ENCODE data around the gene SYNDIG1.

The SYNDIG1 gene

DNA sequence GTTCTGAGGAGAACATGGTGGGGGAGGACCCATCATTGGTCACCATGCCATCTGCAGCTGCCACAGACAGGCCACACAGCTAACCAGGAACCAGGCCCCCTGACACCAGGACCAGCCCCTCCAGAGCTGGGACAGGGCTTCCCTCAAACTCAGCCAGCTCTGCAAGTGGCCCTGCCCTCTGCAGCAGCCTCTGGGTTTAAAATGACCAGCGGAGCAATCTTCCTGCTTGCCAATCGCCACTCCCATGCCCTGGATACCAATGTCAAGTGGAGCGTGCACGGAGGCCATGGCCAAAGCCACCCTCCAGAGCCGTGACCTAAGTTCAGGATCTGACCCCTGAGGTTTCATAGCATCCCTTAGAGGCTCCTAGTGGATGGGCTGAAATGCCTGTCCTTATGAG lies 199.4 kb downstream of the SYNDIG1 start:
- TF ChIP-seq EZH2 (IDR thresholded peaks at IDR 0.05) (no peak), FOXP2 (optimal IDR thresholded peaks at IDR 0.05; ENCODE audit: control extremely low read depth, extremely low read length, insufficient read depth) (no peak), POLR2AphosphoS5 (IDR thresholded peaks at IDR 0.05; ENCODE audit: borderline replicate concordance, low read depth, low read length) (no peak)
- no peak for DNase-seq (ENCODE audit: low read depth, low spot score)
- no peak overlapping the region for H3K27ac ChIP-seq
- H3K9me3 ChIP-seq (ENCODE audit: low read depth, low read length) = no peaks in the 10 kb centered on the region
- no peaks in the 10 kb centered on the region for H3K36me3 ChIP-seq (ENCODE audit: insufficient read depth, low read length)
- H3K9ac ChIP-seq (ENCODE audit: insufficient read length) = no peak overlapping the region
- no peak overlapping the region for H3K4me3 ChIP-seq

DNA sequence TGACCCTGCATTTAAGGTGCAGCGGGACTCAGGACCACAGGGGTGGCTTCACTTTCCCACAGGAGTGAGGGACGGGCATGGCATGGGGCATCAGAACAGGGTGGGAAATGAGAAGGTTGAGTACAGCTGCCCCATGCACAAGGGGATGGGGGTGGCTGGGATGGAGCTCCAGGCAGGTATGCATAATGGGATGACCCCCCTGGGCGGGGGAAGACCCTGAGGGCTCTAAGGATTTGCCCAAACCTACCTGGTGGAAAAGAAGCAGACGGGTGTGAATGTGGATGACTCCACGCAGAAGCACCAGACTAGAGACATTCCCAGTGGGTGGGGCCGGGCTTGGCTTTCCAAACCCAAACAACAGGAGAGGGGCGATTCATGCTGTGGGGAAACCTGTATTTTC lies 200.3 kb downstream of the SYNDIG1 start:
- H3K27ac ChIP-seq = no peak overlapping the region
- H3K36me3 ChIP-seq (ENCODE audit: insufficient read depth, low read length) = no peaks in the 10 kb centered on the region
- no peak overlapping the region for H3K4me3 ChIP-seq
- TF ChIP-seq FOXP2 (optimal IDR thresholded peaks at IDR 0.05; ENCODE audit: control extremely low read depth, extremely low read length, insufficient read depth) (no peak), POLR2AphosphoS5 (IDR thresholded peaks at IDR 0.05; ENCODE audit: borderline replicate concordance, low read depth, low read length) (no peak), EZH2 (IDR thresholded peaks at IDR 0.05) (no peak)
- no peak for DNase-seq (ENCODE audit: low read depth, low spot score)
- no peaks in the 10 kb centered on the region for H3K9me3 ChIP-seq (ENCODE audit: low read depth, low read length)
- H3K9ac ChIP-seq (ENCODE audit: insufficient read length) = no peak overlapping the region

DNA sequence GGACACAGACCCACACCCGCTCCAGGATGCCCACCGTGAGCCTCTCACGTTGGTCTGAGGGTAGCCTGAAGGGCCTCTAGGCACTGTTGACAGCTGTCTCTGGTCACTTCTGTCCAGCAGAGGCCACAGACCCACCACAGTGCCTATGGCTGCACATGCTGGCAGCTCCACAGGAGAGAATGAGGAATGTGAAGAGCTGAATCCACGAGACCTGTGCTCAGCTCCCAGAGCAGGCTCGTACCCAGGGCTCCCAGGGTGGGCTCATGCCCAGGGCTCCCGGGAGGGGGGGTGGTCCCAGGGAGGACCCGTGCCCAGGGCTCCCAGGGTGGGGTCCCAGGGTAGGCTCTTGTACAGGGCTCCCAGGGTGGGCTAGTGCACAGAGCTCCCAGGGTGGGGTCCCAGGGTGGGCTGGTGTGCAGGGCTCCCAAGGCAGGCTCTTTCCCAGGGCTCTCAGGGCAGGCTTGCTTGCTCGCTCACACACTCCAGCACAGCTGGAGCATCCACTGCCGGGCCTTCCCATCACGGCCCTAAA lies 201.0 kb downstream of the SYNDIG1 start:
- Histone ChIP-seq H3K27ac (no peak overlapping the region), H3K9ac (ENCODE audit: insufficient read length) (no peak overlapping the region), H3K9me3 (ENCODE audit: low read depth, low read length) (no peaks in the 10 kb centered on the region), H3K4me3 (no peak overlapping the region), H3K36me3 (ENCODE audit: insufficient read depth, low read length) (no peaks in the 10 kb centered on the region)
- TF ChIP-seq FOXP2 (optimal IDR thresholded peaks at IDR 0.05; ENCODE audit: control extremely low read depth, extremely low read length, insufficient read depth) = no peak
- no peak for DNase-seq (ENCODE audit: low read depth, low spot score)

DNA sequence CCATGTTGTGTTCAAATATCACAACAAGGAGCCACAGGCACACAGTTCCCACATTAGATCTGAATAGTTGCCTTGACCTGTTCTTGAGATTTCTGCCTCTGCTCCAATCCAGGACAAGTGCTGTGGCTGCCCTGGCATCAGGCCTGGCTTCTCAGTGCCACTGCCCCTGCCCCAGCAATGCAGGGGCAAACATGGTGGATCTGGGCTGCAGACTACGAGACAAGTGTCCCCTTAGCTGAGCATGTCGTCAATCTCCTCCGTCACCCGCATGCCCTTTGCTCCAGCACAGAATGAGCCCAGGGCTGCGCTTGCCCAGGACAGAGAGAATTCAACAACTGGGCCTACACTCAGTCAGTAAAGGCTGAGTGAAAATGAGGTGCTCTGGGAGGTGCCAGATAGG lies 201.6 kb downstream of the SYNDIG1 start:
- Histone ChIP-seq H3K36me3 (ENCODE audit: insufficient read depth, low read length) (no peaks in the 10 kb centered on the region), H3K9me3 (ENCODE audit: low read depth, low read length) (no peaks in the 10 kb centered on the region), H3K4me3 (no peak overlapping the region), H3K9ac (ENCODE audit: insufficient read length) (no peak overlapping the region), H3K27ac (no peak overlapping the region)
- no peak for DNase-seq (ENCODE audit: low read depth, low spot score)
- no peak for TF ChIP-seq FOXP2 (optimal IDR thresholded peaks at IDR 0.05; ENCODE audit: control extremely low read depth, extremely low read length, insufficient read depth)
- TF ChIP-seq POLR2AphosphoS5 (IDR thresholded peaks at IDR 0.05; ENCODE audit: borderline replicate concordance, low read depth, low read length) = no peak
- no peak for TF ChIP-seq EZH2 (IDR thresholded peaks at IDR 0.05)

DNA sequence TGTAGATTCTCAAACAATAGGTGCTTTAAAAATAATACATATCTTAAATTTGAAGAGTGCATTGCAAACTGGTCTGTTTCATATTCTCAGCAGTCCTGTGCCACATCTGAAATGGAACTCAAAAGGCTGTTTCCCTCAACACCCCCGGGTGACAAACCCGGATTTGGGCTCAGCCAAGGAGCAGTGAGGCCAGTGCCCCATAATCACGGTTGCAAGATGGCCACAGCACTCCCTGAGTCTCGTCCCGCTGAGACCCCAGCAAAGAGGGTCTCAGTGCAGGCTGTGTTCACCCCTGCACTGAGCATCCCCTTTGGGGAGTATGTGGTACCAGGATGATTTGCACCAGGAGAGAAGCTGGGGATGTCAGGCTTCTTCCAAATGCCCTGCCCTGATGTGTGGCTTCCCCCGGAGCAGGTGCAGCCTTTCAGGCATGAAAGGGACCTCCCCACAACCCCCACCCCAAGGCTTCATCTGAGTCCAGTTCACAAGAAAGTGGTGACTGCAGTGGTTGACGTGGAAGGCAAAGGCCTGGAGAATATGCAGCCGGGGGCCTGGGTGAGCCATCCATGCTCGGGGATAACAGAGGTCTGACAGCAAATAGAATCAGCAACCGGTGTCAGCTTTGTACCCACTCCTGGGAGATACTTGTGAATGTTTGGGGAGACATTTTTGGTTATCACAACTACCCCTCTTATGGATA lies 202.9 kb downstream of the SYNDIG1 start:
- H3K9me3 ChIP-seq (ENCODE audit: low read depth, low read length) = no peaks in the 10 kb centered on the region
- DNase-seq (ENCODE audit: low read depth, low spot score) = no peak
- no peak overlapping the region for H3K27ac ChIP-seq
- no peak overlapping the region for H3K9ac ChIP-seq (ENCODE audit: insufficient read length)
- no peaks in the 10 kb centered on the region for H3K36me3 ChIP-seq (ENCODE audit: insufficient read depth, low read length)
- TF ChIP-seq POLR2AphosphoS5 (IDR thresholded peaks at IDR 0.05; ENCODE audit: borderline replicate concordance, low read depth, low read length) (no peak), FOXP2 (optimal IDR thresholded peaks at IDR 0.05; ENCODE audit: control extremely low read depth, extremely low read length, insufficient read depth) (no peak), EZH2 (IDR thresholded peaks at IDR 0.05) (no peak)
- H3K4me3 ChIP-seq = no peak overlapping the region

DNA sequence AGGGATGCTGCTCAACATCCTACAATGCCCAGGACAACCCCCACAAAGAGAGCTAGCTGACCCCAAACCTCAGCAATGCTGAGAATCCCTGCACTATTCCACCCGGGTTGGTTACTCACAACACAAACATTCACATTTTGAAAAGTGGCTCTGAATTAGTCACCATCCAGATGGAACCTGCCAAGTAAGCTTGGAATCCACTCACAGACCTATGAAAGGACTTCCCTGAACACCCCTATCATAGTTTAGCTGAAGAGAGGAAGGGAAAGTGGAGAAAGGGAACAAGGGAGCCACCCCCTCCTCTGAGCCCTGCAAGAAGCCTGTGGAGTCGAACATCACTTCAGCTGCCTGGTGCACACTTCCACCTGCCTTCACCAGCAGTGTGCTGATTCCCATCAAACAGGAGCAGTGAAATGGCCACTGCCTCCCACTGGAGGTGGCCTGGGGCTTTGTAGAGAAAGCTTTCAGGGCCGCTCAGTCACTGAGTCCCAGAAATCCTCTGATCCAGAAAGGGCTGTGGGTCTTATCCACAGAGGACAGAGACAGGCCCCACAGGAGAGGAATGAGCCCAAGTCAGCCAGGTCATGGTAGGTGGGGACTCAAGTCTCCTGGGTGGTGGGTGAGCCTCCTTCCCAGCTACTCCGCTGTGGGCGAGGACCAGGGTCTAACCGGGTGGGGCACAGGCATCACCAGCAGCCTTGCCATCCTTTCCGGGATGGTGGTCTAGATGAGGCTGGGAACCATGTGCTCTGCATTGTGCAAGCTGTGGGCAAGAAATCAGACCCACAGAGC lies 203.7 kb downstream of the SYNDIG1 start:
- Histone ChIP-seq H3K27ac (no peak overlapping the region), H3K9me3 (ENCODE audit: low read depth, low read length) (no peaks in the 10 kb centered on the region), H3K9ac (ENCODE audit: insufficient read length) (no peak overlapping the region), H3K4me3 (no peak overlapping the region), H3K36me3 (ENCODE audit: insufficient read depth, low read length) (no peaks in the 10 kb centered on the region)
- DNase-seq (ENCODE audit: low read depth, low spot score) = no peak
- no peak for TF ChIP-seq EZH2 (IDR thresholded peaks at IDR 0.05)
- no peak for TF ChIP-seq POLR2AphosphoS5 (IDR thresholded peaks at IDR 0.05; ENCODE audit: borderline replicate concordance, low read depth, low read length)
- no peak for TF ChIP-seq FOXP2 (optimal IDR thresholded peaks at IDR 0.05; ENCODE audit: control extremely low read depth, extremely low read length, insufficient read depth)

DNA sequence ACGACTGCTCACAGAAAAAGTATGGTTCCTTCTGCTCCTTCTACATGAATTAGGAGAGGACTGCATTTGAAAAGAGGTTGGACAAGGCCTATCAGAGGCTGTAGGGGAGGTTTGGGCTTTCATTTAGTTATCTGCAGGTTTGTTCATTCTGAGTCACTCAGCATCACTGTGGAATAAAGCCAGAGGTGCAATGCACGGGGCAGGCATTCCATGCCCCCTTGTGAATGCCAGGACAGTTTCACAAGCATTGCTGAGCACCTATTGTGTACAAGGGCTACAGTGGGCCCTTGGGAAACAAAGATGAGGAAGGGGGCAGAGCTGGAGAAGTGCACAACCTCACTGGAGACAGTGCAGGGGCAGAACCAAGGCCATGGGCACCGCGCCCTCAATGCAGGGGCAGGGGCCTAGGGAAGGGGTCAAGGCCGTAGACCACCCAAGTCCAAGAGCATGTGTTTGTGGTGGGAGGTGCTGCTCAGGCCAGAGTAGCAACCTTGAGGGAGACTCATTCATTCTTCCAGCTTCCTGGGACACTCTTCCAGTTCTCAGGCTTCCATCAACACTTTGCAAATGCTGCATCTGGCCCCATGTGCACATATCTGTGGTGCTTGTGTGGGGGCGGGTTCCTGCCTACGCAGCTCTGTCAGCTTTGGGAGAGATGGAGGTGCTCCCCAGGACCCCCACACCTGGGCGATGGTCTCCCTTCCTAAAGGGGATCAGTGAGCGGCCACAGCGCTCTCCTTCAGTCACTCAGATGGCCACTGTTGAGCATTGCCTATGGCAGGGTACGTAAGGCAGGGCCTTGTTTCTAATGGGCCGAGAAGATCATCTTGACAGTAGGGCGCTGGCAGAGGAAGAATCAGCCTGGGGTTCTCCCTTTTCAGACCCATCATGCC lies 204.5 kb downstream of the SYNDIG1 start:
- Histone ChIP-seq H3K9me3 (ENCODE audit: low read depth, low read length) (no peaks in the 10 kb centered on the region), H3K27ac (no peak overlapping the region), H3K36me3 (ENCODE audit: insufficient read depth, low read length) (no peaks in the 10 kb centered on the region), H3K9ac (ENCODE audit: insufficient read length) (no peak overlapping the region), H3K4me3 (no peak overlapping the region)
- DNase-seq (ENCODE audit: low read depth, low spot score) = no peak
- TF ChIP-seq FOXP2 (optimal IDR thresholded peaks at IDR 0.05; ENCODE audit: control extremely low read depth, extremely low read length, insufficient read depth) = no peak
- no peak for TF ChIP-seq EZH2 (IDR thresholded peaks at IDR 0.05)
- TF ChIP-seq POLR2AphosphoS5 (IDR thresholded peaks at IDR 0.05; ENCODE audit: borderline replicate concordance, low read depth, low read length) = no peak
